Upper lobe of left lung (tissue), 4 donors: ENCODE data around the gene KAZN.

Source experiments
- POLR2A ChIP-seq, 4 donors: fragments of 450-650 bp; IDR thresholded peaks; one replicate each; pipeline ENCODE4 v1.5.1; 2016 to 2017; ENCODE audit warnings: antibody characterized with exemption in 4 of 4, mild to moderate bottlenecking in 2 of 4
- POLR2AphosphoS5 ChIP-seq, 2 donors: sonication (generic); formaldehyde crosslinking; IDR thresholded peaks; one replicate each; pipeline ENCODE4 v1.5.1; 2017; ENCODE audit warnings: antibody characterized with exemption in 2 of 2
- TF ChIP-seq, protein P1 (sequence below), 6 experiments: fragments of 450-650 bp in 4 of 6; fragments of 200-600 bp in 2 of 6; sonication (generic) in 2 of 6; IDR thresholded peaks; one replicate each; pipeline ENCODE4 v1.5.1; 2016 to 2019; ENCODE audit warnings: antibody characterized with exemption in 6 of 6

DNA sequence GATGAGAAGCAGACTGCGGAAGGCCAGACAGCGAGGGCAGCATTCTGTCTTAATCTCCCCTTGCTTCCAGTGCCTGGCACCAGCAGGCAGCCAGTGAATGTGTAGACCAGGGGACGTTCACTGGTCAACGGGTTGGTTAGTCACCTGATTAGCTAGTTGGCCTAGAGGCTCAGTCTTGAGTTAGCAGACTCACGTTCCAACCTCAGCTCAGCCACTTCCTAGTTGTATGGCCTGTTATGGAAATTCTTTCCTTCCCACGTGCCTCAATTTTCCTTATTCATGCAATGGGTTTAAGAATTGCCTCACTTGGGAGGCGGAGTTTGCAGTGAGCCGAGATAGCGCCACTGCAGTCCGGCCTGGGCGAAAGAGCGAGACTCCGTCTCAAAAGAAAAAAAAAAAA, 305.4 kb downstream of the KAZN start:
- TF ChIP-seq, protein P1, sequence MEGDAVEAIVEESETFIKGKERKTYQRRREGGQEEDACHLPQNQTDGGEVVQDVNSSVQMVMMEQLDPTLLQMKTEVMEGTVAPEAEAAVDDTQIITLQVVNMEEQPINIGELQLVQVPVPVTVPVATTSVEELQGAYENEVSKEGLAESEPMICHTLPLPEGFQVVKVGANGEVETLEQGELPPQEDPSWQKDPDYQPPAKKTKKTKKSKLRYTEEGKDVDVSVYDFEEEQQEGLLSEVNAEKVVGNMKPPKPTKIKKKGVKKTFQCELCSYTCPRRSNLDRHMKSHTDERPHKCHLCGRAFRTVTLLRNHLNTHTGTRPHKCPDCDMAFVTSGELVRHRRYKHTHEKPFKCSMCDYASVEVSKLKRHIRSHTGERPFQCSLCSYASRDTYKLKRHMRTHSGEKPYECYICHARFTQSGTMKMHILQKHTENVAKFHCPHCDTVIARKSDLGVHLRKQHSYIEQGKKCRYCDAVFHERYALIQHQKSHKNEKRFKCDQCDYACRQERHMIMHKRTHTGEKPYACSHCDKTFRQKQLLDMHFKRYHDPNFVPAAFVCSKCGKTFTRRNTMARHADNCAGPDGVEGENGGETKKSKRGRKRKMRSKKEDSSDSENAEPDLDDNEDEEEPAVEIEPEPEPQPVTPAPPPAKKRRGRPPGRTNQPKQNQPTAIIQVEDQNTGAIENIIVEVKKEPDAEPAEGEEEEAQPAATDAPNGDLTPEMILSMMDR (IDR thresholded peaks at IDR 0.05): no peak
- TF ChIP-seq POLR2AphosphoS5 (IDR thresholded peaks at IDR 0.05): no peak
- no peak for TF ChIP-seq POLR2A (IDR thresholded peaks at IDR 0.05)
